ENCODE results near the gene NR1H3.

Gene NR1H3

GRCh38 chr11:47244448-47245350 is 13.1 kb upstream of the NR1H3 start:
- no peak for DNase-seq

- DNase-seq = no peak
Measured at GRCh38 chr11:47245611-47246357, 12.0 kb upstream of the NR1H3 start.

GRCh38 chr11:47247502-47247901 is 10.3 kb upstream of the NR1H3 start:
- no peak for DNase-seq

GRCh38 chr11:47248304-47248663 is 9.5 kb upstream of the NR1H3 start:
- no peak for DNase-seq

- peak; percentile 89 for DNase-seq
Measured at GRCh38 chr11:47248664-47249377, 9.0 kb upstream of the NR1H3 start, which contains the start of gene ACP2. ACP2 (minus strand) TSS chr11:47248814; CDS start chr11:47248789, 25 bp downstream.

- DNase-seq = no peak
Measured at GRCh38 chr11:47249378-47249715, 8.4 kb upstream of the NR1H3 start.

- no peak for DNase-seq
Measured at GRCh38 chr11:47251751-47252150, 6.0 kb upstream of the NR1H3 start.

- DNase-seq = no peak
Measured at GRCh38 chr11:47253660-47254059, 4.1 kb upstream of the NR1H3 start.

GRCh38 chr11:47254386-47254785 is 3.4 kb upstream of the NR1H3 start:
- no peak for DNase-seq

- DNase-seq = no peak
Measured at GRCh38 chr11:47256374-47256773, 1.4 kb upstream of the NR1H3 start.

GRCh38 chr11:47257177-47257516 is 649 bp upstream of the NR1H3 start:
- DNase-seq = no peak

GRCh38 chr11:47258317-47258902 is 614 bp downstream of the NR1H3 start:
- DNase-seq = no peak

- DNase-seq = peak; percentile 52
Measured at GRCh38 chr11:47259232-47259977, 1.6 kb downstream of the NR1H3 start.

- no peak for DNase-seq
Measured at GRCh38 chr11:47260366-47260765, 2.6 kb downstream of the NR1H3 start.

- DNase-seq = no peak
Measured at GRCh38 chr11:47261291-47261800, 3.5 kb downstream of the NR1H3 start.

- no peak for DNase-seq
Measured at GRCh38 chr11:47264119-47264518, 6.3 kb downstream of the NR1H3 start.

- DNase-seq = no peak
Measured at GRCh38 chr11:47264521-47264920, 6.7 kb downstream of the NR1H3 start.

GRCh38 chr11:47267876-47268275 is 10.1 kb downstream of the NR1H3 start:
- DNase-seq = no peak

- no peak for DNase-seq
Measured at GRCh38 chr11:47268448-47269001, 10.7 kb downstream of the NR1H3 start.

- peak; percentile 90 for DNase-seq
Measured at GRCh38 chr11:47269002-47269828, 11.4 kb downstream of the NR1H3 start.

- peak; percentile 94 for DNase-seq
Measured at GRCh38 chr11:47269829-47270305, 12.1 kb downstream of the NR1H3 start, which contains the start of gene MADD. MADD (plus strand) TSS chr11:47270133.
